Measurements from ENCODE around the gene ASNSD1. TPM values are rescaled to one million over a fixed set of nuclear protein-coding genes. Genes with fewer than 3 reads are reported as not detected.

Gene ASNSD1
- total and polyA plus RNA-seq, 2 of the 13 experiments (the other 11 are each of a cell fraction or from before 2014, with no cell fraction given) = 35.1 to 96.6 TPM

DNA sequence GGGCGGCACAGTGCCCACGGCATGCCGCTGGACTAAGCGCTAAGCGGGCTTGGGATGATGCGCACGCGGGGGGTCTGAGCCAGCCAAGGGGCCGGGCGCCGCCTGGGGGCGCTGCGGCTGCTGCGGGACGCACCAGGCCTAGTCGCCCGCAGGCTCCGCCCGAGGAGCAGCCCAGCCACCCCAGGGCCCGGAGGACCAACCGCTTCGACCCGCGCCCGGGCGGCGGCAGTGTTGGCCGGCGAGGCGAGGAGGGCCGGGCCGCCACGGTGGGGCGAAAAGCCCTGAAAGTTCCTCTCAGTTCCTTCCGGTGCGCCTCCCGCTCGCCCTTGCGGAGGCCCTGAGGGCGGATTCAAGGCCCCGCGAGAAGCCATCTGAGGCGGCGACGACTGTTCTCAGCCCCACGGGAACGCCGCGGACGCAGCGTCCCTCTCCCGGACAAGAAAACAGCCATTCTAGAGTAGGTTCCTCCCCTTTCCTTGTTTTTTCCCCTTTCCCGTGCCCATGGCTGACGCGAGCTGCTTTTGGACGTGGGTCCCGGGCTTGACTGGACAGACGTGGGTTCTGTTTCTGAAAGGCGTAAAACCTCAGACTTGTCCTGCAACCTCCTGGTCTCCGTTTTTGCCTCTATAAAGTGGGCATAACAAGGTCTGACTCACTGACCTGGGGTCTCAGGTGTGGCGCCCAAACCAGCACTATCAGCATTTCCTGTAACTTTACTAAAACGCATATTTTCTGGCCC lies 13.3 kb downstream of the ASNSD1 start, which contains the start of gene ANKAR (continued):
- TF ChIP-seq ZNF784 (CRISPR knock-in tag; IDR thresholded peaks at IDR 0.05; ENCODE audit: borderline replicate concordance) (peak; percentile 96), TEAD3 (CRISPR knock-in tag; optimal IDR thresholded peaks at IDR 0.05; ENCODE audit: borderline replicate concordance) (peak; percentile 56), ZNF124 (CRISPR knock-in tag; IDR thresholded peaks at IDR 0.05) (no peak; the same call in 1 of the 2 replicates), HIVEP1 (CRISPR knock-in tag; IDR thresholded peaks at IDR 0.05) (peak; percentile 93), TARDBP (CRISPR knock-in tag; IDR thresholded peaks at IDR 0.05) (peak; percentile 95; the same call in 1 of the 2 replicates), ZNF605 (CRISPR knock-in tag; IDR thresholded peaks at IDR 0.05) (peak; percentile 86), THAP11 (CRISPR knock-in tag; IDR thresholded peaks at IDR 0.05) (peak; percentile 85), SAP130 (CRISPR knock-in tag; IDR thresholded peaks at IDR 0.05; ENCODE audit: low read depth) (peak; percentile 85), ZNF687 (CRISPR knock-in tag; IDR thresholded peaks at IDR 0.05) (peak; percentile 100), TMF1 (CRISPR knock-in tag; IDR thresholded peaks at IDR 0.05; ENCODE audit: low read depth) (peak; percentile 99), REXO4 (CRISPR knock-in tag; IDR thresholded peaks at IDR 0.05; ENCODE audit: borderline replicate concordance) (peak; percentile 77; the same call in 1 of the 2 replicates)
- TF ChIP-seq, protein P1, sequence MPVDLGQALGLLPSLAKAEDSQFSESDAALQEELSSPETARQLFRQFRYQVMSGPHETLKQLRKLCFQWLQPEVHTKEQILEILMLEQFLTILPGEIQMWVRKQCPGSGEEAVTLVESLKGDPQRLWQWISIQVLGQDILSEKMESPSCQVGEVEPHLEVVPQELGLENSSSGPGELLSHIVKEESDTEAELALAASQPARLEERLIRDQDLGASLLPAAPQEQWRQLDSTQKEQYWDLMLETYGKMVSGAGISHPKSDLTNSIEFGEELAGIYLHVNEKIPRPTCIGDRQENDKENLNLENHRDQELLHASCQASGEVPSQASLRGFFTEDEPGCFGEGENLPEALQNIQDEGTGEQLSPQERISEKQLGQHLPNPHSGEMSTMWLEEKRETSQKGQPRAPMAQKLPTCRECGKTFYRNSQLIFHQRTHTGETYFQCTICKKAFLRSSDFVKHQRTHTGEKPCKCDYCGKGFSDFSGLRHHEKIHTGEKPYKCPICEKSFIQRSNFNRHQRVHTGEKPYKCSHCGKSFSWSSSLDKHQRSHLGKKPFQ (CRISPR knock-in tag; IDR thresholded peaks at IDR 0.05; ENCODE audit: insufficient replicate concordance) = peak; percentile 92
- TF ChIP-seq, protein P2, sequence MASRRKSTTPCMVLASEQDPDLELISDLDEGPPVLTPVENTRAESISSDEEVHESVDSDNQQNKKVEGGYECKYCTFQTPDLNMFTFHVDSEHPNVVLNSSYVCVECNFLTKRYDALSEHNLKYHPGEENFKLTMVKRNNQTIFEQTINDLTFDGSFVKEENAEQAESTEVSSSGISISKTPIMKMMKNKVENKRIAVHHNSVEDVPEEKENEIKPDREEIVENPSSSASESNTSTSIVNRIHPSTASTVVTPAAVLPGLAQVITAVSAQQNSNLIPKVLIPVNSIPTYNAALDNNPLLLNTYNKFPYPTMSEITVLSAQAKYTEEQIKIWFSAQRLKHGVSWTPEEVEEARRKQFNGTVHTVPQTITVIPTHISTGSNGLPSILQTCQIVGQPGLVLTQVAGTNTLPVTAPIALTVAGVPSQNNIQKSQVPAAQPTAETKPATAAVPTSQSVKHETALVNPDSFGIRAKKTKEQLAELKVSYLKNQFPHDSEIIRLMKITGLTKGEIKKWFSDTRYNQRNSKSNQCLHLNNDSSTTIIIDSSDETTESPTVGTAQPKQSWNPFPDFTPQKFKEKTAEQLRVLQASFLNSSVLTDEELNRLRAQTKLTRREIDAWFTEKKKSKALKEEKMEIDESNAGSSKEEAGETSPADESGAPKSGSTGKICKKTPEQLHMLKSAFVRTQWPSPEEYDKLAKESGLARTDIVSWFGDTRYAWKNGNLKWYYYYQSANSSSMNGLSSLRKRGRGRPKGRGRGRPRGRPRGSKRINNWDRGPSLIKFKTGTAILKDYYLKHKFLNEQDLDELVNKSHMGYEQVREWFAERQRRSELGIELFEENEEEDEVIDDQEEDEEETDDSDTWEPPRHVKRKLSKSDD (CRISPR knock-in tag; IDR thresholded peaks at IDR 0.05; ENCODE audit: low read depth) = peak; percentile 93; the same call in 1 of the 2 replicates
- TF ChIP-seq, protein P3, sequence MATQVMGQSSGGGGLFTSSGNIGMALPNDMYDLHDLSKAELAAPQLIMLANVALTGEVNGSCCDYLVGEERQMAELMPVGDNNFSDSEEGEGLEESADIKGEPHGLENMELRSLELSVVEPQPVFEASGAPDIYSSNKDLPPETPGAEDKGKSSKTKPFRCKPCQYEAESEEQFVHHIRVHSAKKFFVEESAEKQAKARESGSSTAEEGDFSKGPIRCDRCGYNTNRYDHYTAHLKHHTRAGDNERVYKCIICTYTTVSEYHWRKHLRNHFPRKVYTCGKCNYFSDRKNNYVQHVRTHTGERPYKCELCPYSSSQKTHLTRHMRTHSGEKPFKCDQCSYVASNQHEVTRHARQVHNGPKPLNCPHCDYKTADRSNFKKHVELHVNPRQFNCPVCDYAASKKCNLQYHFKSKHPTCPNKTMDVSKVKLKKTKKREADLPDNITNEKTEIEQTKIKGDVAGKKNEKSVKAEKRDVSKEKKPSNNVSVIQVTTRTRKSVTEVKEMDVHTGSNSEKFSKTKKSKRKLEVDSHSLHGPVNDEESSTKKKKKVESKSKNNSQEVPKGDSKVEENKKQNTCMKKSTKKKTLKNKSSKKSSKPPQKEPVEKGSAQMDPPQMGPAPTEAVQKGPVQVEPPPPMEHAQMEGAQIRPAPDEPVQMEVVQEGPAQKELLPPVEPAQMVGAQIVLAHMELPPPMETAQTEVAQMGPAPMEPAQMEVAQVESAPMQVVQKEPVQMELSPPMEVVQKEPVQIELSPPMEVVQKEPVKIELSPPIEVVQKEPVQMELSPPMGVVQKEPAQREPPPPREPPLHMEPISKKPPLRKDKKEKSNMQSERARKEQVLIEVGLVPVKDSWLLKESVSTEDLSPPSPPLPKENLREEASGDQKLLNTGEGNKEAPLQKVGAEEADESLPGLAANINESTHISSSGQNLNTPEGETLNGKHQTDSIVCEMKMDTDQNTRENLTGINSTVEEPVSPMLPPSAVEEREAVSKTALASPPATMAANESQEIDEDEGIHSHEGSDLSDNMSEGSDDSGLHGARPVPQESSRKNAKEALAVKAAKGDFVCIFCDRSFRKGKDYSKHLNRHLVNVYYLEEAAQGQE (IDR thresholded peaks at IDR 0.05; ENCODE audit: borderline replicate concordance in 1 of 2, low read depth in 1 of 2, low read length in 2 of 2) = peak in 1 of 2 experiments; percentile 82; a peak in 2 of 4 replicates

All from HepG2 (cell line).